HPDE6-E6E7 (cell line): ENCODE measurements around the gene CIRBP.
"Not testable (repeated sequence)": the region's sequence is repeated elsewhere in the genome, so short reads cannot be mapped to it uniquely, and the experiment has no call there.

Experiments
- DNase-seq: peaks from one replicate; pipeline ENCODE4 v3.0.0; 2011; ENCODE audit warnings: missing footprints; ENCODE audit errors: extremely low spot score

The CIRBP gene

DNA sequence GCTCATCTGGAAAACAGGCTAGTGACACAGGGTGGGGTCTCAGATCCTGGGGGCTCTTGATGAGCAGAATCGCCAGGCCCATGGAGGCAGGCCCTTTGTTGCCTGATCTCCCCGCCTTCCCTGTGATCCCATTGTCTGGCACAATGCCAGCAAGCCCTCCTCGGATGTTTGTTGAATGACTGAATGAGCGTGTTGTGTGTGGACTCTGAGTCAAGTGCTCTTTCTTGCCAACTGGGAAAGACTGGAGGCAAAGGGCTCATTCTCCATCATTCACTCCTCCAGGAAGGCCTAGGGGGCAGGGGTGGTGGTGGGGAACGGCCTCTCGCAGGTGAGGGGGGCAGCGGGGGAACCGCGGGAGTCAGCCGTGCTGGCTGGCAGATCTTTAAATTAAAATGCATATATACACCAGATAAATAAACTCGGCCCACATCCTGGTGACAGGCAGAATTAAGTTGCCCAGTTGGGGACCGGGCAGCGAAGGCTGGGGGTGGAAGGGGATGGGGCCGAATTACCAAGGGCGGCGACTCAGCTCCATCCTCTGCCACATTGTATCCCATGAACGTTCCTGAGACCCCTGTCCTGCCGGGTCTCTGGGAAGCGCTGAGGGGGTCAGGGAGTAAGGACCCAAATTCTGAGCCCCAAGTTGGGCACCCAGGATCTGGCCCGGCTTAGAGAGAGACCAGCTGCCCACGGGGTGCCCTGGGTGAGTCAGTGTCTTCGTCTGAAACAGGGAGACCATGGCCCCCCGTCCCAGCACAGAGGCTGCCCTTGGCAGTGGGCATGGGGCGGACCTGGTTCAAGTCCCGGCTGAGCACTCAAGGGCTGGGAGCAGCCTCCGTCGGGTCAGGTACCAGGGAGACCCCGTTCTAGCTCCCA is 41.1 kb downstream of the CIRBP start:
- no peak for DNase-seq

DNA sequence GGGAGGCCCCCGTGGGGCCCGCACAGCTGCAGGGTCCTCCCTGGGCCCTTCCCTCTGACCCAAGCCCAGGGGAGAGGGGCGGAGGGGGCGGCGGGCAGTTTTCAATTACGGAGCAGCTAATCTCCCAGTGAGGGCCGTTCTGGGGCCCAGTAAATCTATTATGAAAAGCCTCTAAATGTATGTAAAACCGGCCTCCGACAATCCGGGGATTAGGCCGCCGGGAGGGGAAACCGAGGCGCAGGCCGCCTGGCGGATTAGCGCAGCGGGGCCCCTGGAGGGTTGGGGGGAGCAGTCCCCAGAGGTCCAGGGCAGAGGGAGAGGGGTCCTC is 41.7 kb downstream of the CIRBP start:
- DNase-seq, result no peak

DNA sequence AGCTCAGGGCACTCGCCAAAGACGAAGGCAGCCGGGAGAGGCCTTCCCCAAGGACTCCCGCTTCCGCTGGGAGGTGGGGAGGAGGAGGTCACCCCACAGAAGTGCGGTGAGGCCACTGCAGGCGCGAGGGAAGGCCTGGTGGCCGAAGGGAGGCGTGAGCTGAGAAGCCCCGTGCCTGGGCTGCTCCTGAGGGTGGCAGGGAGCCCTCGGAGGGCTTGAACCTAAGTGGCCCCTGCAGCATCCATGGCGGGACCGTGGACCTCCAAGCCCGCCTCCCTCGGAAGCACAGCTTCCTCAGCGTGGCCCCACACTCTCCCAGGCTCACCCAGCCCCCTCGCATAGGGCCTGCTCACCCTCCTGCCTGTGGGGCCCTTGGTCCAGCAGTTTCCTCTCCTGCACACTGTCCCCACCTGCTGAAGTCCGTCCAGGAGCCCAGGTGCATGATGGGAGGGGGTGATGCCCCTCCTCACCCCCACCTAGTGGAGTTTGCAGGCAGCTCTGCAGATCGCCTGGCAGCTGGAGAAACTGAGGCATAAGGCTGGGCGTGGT is 42.5 kb downstream of the CIRBP start:
- DNase-seq, result no peak

DNA sequence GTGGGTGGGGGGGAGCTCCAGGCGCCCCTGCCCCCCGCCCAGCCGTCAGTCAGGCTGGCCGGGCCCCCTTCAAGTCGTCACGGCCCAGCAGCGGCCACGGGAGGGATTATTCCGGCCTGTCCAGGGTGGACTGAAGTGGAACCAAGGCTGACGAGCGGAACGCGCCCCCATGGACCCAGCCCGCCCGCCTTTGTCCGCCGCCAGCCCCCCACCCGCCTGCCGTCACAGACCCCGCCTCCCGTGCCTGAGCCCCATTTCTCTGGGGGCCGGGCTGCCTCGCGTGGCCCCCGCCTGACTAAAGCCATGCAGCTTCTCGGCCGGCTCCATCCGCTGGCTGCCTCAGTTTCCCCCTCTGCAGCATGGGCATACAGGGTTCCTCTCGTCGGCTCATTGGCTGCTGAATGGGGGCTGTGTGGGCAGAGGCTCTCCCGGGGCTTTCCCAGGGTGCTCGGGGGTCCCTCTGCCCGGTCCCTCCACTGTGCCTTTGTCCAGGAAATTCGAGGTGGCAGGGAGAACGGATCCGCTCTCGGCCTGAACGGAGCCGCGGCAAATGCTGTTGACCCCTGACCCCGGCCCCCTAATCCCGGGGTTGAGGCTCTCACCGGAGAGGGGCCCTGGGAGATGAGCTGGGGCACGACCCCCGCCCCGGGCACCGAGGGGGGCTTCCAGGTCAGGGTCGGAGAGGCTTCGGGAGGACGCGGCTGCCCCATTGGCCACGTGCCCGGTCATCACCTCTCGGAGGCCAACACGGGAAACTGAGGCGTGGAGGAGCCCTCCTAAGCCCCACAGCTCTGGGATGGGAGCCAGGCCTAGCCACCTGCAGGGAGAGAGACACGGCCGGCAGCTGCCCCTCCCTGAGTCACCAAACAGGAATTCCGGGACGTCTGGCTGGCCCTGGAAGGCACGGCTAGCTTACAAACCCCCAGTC is 43.9 kb downstream of the CIRBP start:
- peak; percentile 84 for DNase-seq

DNA sequence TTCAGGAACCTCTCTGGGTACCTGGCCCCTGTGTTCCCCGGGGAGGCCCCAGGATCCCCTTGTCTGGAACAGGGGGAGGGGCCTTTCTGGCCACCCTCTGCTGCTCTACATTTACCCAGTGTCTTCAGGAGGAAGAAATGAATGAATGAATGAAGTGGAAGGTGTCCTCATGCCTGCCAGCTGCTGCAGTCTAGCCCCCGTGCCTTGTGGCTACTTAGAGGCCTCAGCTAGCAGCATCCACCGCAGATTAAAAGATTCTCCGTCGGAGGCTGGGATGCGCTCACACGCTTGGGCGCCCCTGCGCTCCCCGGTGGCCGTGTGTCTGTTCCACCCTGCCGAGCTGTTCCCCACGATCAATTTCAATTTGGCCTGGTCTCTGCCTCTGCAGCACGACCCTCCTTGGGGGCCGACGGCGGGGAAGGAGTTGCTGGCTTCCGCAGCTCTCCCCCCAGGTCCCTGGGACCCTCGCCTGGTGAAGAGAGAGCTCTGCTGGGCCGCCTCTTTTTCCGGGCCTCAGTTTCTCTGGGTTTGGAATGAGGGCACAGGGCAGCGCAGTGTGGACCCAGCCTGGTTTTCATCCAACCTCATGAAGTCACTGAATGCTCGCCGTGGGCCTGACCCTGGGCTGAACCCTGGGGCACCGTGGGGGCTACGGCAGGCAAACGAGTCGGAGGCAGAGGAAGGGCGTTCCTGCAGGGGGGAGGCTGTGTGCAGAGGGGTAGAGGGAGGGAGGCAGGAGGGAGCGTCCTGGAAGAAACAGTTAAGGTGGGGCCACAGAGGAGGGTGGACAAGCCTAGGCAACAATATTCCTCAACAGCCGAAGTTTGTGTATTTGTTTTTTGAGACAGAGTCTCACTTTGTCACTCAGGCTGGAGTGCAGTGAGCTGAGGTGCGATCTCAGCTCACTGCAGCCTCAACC is 44.8 kb downstream of the CIRBP start:
- no peak for DNase-seq

DNA sequence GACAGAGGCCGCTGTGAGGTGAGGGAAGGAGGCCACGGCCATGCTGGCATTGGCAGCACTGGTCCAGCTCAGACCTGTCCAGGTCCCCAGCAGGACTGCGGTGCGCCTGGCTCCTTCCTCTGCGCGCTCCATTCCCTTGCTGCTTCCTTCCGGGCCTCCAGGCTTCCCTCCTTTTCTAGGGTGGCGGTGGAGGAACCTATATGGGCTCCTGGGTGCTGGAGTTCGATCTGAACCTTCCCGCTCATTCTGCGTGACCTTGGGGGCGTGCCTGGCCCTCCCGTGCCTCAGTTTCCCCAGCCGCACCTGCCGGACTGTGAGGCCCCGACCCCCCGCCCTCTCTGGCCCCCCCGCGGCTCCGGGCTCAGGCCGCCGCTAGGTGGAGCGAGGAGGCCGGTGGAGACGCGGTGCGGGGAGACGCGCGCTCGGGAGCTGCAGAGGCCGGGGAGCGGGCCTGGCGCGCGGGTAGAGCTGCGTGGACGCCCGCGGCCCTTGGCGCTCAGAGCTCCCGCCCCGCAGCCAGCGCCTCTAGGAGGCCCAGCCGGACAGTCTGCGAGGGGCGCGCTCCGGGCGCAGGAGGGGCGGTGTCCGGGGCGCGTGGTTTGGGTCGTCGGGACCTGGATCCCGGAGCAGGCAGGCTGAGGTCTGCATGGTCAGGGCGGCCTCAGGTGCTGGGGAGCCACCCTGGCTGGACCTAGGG is 46.5 kb downstream of the CIRBP start:
- DNase-seq, result peak; percentile 62

DNA sequence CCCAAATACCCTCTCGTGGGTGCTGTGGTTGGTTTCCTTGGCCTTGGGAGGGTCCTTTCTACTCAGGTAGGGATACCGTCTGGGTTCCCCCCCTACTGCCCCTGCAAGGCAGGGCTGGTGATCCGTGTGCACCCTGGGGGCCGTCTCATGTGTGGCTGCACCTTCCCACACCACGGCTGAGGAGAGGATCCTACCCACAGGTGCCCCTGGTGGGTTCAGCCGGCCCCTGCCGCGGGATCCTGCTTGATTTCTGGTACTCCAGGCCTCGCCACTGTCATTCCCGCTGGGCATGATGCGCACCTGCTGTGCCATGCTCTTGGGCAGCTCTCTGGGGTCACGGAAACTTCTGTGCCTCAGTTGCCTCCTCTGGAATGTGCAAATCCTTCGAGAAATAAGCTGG is 47.3 kb downstream of the CIRBP start:
- no peak for DNase-seq

DNA sequence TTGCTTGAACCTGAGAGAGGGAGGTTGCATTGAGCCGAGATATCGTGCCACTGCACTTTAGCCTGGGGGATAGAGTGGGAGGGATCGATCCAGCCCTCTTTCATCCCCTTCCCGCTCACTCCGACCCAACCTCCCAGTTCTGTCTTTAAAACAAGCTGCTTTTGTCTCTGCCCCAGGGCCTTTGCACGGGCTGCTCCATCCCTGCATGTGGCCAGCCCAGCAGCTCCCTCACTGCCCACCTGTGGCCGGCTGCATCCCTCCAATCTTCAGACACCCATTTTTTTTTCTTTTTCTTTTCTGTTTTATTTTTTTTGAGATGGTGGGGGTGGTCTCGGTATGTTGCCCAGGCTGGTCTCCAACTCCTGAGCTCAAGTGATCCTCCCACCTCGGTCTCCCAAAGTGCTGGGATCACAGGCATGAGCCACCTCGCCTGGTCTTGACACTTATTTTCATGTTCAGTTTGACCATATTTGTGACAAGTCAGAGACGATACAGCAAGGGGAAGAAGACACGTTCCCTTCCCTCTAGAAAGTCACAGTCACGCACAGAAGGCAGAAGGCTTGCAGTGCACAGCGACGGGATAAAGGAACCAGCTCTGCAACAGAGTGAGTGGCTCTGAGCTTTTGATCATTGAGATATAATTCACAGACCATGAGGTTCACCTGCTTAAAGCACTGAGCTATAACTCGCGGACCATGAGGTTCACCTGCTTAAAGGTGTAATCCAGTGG is 48.3 kb downstream of the CIRBP start:
- DNase-seq, result no peak

DNA sequence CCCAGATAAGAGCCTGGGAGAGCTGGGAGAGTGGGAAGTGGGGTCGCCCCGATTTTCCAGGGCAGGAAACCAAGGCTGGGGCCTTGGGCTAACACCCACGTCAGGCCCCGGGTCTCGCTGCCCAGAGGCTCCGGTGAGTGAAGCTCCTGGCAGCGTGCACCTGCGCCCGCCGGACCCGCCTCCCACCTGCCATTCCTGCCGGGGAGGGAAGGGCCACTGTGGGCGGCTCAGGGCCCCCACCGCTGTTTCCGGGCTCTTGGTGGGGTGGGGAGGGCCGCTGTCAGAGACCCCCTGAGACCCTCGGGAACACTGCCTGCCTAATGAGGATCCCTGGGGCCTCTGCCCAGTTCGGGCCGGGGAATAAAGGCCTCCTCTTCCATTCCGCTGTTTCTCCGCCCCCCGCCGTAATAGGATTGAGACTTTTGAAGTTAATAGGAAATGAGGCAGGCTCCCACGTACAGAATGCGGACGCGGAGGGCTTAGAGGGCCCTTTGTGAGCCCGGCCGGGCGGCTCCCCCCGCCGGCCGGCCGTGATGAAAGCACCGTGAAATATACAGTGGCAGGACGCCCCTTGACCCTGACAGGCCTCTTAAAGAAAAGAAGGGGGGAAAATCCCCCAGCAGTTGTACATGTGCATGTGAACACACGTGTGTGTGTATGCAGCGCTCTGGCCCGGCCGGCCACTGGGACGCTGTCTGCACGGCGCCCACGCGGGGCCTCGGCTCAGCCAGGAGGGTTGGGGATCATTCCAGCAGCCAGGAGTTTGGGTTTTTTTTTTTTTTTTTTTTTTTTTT is 49.7 kb downstream of the CIRBP start:
- no peak for DNase-seq

DNA sequence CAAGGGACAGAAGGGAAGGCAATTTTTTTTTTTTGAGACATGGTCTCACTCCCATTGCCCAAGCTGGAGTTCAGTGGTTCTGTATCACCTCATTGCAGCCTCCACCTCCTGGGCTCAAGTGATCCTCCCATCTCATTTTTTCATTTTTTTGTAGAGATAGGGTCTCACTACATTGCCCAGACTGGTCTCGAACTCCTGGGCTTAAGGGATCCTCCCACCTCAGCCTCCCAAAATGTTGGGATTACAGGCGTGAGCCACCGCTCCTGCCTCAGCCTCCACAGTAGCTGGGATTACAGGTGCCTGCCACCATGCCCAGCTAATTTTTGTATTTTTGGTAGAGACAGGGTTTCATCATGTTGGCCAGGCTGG is 51.1 kb downstream of the CIRBP start:
- DNase-seq, result not testable (repeated sequence)

DNA sequence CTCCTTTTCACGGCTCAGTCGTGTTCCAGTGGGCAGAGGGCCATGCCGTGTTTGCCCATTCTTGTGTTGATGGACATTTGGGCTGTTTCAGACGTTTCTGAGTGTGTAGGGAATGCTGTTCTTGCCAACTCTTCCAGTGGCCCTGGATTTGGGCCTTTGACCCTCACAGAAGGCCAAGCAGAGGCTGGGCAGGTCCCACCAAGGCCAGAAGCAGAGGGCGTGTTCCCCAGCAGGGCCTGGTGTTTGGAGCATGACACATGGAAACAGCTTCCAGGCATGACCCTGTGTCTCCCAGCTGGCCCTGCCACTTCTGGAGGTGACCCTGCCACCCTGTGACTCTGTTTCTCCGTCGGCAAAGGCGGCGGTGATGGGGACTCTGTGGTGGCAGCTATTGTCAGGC is 52.4 kb downstream of the CIRBP start:
- no peak for DNase-seq

DNA sequence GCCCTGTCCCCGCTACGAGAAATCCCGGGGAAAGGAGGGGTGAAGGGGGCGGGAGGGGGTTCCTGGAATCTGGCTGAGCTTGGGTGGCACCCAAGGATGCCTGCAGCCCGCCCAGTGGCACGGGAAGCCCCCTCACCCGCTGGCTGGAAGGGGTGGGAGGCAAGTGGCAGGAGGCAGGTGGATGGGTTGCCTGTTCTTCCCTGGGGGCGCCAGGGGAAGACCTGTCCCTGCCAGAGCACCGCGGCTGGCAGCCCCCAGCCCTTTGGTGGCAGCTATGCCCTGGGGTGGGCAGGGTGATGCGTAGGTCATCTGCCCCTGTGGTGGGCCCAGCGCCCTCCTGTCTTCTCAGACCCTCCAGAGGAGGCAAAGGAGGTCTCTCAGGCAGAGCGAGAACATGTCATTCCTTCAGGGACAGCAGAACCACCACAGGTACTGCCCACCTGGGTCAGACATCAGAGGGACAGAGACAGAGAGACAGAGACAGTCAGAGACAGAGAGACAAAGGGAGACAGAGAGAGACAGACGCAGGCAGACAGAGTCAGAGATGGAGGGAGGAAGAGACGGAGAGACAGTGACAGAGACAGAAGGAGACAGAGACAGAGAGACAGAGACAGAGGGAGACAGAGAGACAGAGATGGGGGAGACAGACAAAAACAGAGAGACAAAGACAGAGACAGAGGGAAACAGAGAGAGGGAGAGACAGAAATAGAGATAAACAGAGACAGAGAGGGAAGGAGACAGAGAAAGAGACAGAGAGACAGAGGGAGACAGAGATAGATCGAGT is 53.3 kb downstream of the CIRBP start:
- no peak for DNase-seq

DNA sequence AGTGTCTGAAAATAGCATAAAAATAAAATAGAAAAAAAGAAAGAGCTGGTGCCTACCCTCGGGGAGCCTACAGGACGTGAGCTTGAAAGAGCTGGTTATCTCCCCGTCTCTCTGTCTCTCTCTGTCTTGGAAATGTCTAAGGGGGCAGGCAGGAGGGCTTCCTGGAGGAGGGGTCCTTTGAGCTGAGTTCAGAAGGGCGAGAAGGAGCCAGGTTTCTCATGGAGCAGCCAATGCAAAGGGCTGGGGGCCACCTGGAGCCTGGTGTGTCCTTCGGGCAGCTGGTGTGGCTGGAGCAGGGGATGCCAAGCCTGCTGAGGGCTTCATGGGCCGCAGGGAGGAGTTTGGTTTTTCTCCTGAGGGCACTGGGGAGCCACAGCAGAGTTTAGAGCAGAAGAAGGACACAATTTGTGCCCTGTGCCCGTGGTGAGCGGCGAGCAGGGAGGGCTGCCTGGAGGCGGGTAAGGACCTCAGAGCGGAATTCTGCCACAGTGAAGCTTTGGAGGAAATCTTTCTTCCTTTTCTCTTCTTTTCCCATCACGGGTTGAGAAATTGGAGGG is 55.2 kb downstream of the CIRBP start:
- no peak for DNase-seq
